Activated naive CD4-positive, alpha-beta T cell treated with Interleukin-2 at 50 U/mL for 16 hours (primary cell): Measurements from ENCODE around the gene CCNO.

Source experiments
- DNase-seq: peaks from one replicate; pipeline ENCODE4 v3.0.0-alpha.2; 2020

The CCNO gene

DNA sequence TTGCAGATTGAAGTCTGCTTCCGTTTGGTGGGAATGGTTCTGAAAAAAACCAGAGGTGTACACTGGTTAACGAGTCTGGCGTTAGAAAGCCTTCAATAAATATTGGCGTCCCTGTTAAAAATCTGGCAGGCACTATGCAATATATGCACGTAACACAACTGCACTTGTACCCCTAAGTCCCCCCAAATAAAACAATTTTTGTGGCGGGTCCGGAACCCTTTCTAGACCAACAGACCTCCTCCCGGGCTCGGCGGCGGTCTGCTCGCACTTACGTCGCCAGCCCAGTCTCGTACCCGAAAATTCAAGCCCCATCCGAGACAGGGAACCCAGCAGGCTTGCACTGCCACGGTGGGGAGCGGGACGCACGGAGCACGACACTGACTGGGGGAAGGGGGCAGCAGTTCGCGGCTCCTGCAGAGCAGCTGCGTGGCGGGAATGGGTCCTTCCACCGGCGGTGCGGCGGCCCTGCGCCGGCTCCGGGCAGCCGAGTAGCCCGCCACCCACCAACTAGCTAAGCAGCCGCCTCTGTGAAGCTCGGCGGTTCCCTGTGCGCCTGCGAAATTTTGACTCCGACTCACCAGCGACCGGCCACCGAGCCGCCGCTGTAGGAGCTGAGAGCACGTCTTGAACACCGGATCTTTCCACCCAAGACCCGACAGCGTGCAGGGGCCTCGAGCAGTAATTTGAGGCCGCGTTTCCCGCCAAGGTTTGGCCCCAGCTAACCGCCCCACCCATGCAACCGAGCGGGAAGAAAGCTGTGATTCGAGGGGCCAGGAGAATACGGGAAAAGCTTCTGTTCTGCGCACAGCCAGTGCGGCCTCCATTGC is 10.2 kb downstream of the CCNO start:
- DNase-seq = no peak

DNA sequence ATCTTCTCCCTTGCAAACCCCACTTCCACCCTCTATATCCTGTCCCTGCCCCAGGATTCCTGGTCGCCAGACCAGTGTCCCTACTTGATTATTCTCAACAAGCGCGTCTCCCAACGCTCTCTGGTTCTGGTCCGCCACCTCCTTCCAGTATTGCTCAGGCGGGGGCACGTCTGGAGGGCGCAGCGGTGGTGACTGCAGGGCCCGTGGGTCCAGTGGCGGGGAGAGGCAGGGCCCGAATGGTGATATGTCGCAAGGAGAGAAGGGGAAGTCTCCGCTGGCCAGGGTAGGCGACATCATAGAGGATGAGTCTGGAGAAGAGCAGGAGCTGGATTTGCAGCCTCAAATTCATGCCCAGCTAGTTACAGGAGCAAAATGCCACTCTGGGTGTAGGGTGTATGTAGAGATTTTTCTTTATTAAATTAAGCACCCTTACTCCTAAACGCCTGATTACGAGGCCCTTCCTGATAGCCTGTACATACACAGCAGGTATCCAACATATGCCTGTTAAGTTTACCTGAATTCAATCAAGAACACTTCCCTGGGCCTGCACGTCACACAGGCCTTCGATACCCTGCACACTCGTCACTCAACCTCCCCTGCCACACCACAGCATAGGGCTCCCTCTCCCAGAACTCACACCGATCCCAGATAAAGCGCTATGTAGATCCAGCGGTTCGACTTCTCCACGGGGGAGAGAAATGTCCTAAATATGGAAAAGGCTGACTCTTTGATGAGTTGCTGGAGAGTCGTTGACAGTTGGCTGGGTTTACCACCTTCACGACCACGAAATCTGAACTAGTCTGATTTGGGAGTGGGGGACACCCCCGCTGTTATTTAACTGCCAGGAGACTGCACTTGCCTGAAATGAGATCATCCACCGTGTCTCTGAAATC is 11.1 kb downstream of the CCNO start:
- no peak for DNase-seq

DNA sequence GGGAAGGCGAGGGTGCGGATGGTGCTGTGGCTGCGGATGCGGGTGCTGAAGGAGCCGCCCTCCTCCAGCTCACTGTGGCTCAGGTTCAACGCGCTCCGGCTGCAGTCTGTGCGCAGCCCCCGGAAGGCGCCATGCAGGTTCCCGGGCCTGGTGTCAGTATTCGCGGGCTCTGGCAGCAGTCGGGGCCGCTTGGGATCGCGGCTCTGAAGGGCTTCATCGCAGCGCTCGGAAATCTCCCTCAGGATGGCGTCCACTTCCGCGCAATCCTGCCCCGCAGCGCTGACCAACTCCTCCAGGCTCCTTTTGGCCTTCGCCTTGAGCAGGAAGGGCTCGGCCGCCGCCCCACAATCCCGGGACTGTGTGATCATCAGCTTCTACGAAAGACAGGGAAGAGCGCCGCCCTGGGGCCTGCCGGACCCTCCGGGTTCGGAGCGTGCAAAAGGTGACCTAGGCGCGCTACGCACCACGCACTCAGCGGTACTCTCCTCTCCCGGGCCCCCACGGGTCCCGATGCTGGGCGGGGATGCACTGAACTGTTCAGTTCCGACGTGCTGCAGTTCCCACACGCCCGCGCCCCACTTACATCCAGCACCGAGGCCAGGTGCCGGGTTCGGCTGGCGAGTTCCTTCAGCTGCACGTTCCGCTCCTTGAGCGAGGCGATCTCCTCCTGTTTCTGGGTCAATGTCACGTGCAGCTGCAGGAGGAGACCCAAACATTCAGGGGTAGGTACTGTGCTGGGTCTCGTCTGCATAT is 12.8 kb downstream of the CCNO start:
- DNase-seq = no peak

GRCh38 chr5:55219770-55220169 is 13.6 kb downstream of the CCNO start:
- no peak for DNase-seq

GRCh38 chr5:55218967-55219366 is 14.4 kb downstream of the CCNO start:
- no peak for DNase-seq

DNA sequence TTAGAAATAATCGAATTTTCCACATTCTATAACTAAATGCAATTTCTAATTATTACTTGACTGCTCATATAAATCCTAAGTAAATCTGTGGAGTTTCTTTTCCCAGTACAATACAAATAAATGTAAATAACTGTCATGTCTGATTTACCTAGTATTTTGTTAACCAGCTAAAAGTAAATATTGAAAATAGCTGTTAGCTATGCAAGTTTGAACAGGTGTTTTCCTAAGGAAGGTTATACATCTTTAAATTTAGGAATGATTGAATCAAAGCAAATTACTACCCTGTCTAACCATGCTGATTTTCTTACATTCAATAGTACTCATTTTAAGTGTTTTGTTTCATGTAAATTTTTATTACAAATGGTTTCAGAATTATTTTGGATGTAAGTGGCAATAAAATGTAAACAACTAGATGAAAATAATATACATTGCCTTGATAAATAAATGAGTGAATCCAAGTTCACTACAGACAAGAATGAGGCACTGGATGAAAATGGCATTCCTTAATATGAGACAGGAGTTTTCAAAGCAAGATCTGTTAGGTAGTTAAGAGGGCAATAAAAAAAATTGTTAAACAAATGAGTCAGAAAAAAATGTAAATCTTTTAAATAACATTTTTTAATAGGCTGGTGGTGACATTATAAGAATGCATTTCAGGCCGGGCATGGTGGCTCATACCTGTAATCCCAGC is 22.1 kb downstream of the CCNO start:
- no peak for DNase-seq

- DNase-seq = no peak
Measured at GRCh38 chr5:55205001-55205400, 28.4 kb downstream of the CCNO start.

DNA sequence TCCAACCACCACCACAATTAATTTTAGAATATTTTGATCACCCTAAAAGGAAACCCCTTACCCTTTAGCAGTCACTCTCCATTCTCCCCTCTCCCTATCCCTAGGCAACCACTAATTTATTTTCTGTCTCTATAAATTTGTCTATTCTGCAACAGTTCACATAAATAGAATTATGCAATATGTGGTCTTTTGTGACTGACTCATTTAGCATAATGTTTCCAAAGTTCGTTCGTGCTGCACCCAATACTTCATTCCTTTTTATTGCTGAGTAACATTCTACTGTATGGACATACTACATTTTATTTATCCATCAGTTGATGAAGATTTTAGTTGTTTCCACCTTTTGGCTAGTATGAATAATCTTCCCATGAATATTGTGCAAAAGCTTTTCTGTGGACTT is 42.2 kb downstream of the CCNO start:
- DNase-seq = no peak

- no peak for DNase-seq
Measured at GRCh38 chr5:55188656-55189540, 44.5 kb downstream of the CCNO start.

DNA sequence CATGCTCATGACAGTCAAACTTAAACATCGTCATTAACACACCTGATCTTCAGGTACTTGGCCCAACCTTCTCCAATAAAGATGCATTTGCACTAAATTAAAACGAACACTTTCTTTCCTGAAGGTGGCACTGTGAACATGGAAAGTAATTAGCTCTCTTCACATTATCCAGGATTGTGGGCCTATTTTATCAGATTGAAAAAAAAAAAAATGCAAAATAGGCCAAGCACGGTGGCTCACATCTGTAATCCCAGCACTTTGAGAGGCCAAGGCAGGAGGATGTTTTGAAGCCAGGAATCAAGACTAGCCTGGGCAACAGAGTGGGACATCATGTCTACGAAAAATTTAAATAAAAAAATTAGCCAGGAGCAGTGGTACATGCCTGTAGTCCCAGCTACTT is 46.0 kb downstream of the CCNO start:
- no peak for DNase-seq
